ENCODE results near the gene PLA2G4E.

PLA2G4E gene

DNA sequence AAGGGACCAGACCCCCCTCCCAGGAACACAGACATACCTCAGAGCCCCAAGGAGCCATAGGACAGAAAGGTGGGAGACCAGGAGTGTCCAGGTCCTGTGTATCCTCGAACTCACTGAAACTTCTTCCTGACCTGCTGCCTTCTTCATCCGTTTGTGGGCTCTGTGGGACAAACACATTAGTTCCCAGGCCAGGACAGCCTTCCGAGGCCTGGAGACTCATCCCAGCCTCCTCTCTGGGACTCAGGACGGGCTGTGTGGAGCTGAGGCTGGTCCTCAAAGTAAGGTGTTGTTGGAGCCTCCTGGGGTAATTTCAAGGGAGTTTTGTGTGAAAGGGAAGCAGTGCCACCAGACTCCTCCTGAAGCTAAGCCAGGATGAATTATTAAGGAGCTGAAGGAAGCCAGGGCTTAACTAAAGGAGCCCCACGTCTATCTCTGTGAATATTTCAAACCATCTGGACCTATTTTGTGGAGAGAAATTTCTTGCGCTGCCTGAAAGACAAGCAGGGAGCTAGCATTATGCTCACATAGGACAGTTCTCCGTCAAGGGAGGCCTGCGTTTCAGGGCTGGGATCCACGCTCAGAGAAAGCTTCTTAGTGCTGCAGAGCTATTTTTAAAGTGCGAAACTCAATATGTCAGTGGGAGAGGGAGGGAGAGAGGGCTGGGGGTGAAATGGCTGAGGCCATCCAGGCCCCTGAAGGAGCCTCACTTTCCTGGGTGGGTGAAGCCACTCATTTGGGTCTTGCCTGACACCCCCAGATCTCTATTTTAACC is 29.8 kb upstream of the PLA2G4E start:
- no peak for TF ChIP-seq ZFX (IDR thresholded peaks at IDR 0.05; ENCODE audit: borderline replicate concordance)
- TF ChIP-seq, protein P1, sequence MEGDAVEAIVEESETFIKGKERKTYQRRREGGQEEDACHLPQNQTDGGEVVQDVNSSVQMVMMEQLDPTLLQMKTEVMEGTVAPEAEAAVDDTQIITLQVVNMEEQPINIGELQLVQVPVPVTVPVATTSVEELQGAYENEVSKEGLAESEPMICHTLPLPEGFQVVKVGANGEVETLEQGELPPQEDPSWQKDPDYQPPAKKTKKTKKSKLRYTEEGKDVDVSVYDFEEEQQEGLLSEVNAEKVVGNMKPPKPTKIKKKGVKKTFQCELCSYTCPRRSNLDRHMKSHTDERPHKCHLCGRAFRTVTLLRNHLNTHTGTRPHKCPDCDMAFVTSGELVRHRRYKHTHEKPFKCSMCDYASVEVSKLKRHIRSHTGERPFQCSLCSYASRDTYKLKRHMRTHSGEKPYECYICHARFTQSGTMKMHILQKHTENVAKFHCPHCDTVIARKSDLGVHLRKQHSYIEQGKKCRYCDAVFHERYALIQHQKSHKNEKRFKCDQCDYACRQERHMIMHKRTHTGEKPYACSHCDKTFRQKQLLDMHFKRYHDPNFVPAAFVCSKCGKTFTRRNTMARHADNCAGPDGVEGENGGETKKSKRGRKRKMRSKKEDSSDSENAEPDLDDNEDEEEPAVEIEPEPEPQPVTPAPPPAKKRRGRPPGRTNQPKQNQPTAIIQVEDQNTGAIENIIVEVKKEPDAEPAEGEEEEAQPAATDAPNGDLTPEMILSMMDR (IDR thresholded peaks at IDR 0.05): no peak

DNA sequence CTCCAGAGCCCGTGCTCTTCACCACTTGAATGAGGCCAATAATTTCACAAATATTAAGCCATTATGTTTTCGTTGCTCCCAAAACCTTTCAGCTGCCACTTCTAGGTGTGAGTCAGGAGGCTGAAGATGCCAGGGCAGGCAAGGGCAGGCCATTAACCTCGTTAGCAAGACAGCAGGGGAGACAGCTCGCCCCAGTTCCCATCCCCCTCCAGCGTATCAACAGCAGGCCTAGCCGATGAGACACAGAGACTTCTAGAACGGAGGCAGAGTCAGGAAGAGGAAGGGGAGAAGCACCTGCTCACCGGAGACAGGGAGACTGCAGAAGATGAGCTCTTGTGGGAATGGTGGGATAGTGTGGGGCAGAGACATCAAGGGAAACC is 28.0 kb upstream of the PLA2G4E start:
- TF ChIP-seq, protein P1 (IDR thresholded peaks at IDR 0.05): no peak
- TF ChIP-seq ZFX (IDR thresholded peaks at IDR 0.05; ENCODE audit: borderline replicate concordance): no peak
- H3K27ac ChIP-seq: no peak overlapping the region

More for the DNA sequence above, 29.8 kb upstream of the PLA2G4E start:
- H3K27ac ChIP-seq: no peak overlapping the region

DNA sequence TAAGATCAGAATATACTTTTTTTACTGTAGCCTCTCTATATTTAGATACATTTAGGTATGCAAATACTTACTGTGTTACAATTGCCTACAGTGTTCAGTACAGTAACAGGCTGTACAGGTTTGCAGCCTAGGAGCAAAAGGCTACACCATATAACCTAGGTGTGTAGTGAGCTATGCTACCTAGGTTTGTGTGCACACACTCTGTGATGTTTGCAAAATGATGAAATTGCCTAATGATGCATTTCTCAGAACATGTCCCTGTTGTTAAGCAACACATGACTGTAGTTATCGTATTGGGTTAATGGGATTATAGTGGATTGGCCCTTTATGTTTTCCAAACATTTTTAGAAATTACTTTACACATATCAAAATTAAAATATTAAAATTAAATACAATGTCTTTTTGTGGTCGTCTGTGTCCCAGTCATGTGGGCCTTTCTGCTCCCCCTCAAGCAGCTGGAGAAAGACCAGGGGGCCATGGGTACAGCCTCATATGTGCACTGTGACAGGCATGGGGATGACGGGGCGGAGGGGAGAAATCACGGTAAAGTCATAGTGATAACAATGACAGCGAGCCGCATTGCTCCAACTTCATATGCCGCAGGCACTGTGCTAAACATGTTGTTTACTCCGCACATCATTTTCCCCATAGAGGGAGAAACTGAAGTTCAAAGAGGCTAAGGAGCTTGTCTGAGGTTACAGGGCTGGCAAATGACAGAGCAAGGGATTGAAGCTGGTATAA is 27.4 kb upstream of the PLA2G4E start:
- no peak for TF ChIP-seq ZFX (IDR thresholded peaks at IDR 0.05; ENCODE audit: borderline replicate concordance)
- TF ChIP-seq, protein P1 (IDR thresholded peaks at IDR 0.05): no peak
- H3K27ac ChIP-seq: no peak overlapping the region

DNA sequence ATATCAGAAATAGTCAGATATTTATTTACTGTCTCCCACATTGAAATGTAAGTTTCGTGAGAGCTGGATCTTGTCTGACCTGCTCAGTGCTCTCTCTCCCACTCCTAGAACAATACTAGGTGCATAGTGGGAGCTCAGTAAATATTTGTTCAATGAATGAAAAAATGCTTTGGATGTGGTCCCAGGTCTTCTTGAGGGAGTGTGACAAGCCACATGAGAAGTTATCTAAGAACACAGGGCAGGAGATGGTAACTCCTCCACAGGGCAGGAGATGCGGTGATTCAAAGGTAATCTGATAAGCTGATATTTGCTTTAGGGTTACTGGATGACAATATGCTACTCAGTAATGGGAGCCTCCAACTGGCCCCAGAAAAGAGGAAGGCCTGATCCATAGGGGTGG is 25.8 kb upstream of the PLA2G4E start:
- no peak overlapping the region for H3K27ac ChIP-seq
- no peak for TF ChIP-seq ZFX (IDR thresholded peaks at IDR 0.05; ENCODE audit: borderline replicate concordance)
- TF ChIP-seq, protein P1 (IDR thresholded peaks at IDR 0.05): no peak

DNA sequence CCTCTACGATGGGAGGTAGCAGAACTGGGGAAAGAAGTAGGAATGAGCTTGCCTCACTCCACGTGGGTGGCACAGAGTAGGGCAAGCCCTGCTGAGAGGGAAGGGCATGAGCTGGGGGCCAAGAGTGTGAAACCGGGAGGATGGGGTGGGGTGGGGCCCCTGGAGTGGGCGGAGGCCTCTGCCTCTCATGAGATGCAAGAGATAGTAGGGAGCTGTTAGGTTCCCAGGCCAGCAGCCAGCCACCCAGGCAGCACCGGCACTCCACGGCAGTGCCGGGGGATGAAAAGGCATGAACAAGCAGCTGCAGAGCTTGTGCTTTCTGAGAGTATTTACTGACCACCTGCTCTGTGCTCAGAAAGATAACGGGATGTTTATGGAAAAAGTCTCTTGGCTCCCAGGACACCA is 24.4 kb upstream of the PLA2G4E start:
- H3K27ac ChIP-seq: no peak overlapping the region
- TF ChIP-seq, protein P1 (IDR thresholded peaks at IDR 0.05): no peak
- TF ChIP-seq ZFX (IDR thresholded peaks at IDR 0.05; ENCODE audit: borderline replicate concordance): no peak

DNA sequence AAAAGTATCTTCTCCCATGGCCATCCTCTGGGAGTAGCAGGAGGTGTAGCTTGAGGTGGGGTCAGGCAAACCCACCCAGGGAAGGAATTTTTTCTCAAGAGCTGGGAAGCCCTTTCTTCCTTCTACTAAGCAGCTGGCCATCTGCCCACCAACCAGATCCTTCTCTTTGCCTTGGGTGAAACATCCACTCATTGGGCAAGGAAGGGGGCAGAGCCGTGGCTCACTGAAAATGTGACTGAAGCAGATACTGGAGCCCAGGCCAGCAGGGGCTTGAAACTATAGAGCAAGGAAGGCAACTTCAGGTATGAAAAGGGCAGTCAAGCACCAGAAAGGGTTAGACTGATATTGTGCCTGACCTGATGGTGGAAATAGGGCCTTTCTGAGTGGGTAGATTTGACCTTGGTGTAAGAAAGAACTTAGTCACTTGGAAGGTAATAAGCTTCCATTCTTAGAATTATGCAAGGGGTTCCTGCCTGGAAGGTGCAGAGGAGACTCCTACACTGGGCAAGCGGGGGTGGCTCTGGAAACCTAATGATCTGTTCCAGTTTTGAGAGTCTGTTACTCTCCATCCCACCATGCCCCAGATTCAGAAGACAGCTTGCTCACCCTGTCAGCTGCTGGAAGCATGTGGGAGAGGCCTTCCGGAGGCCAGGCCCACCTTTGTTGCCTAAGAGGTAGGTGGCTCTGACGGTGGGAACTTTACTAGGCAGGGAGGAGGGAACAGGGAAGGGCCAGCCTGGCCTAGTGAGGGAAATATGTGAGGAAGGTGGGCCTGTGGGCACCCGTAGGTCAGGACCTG is 22.0 kb upstream of the PLA2G4E start:
- no peak overlapping the region for H3K27ac ChIP-seq
- TF ChIP-seq ZFX (IDR thresholded peaks at IDR 0.05; ENCODE audit: borderline replicate concordance): no peak
- TF ChIP-seq, protein P1 (IDR thresholded peaks at IDR 0.05): no peak

All from 22Rv1 (cell line).